Measurements from ENCODE around the gene PGK1. TPM values are rescaled to one million over a fixed set of nuclear protein-coding genes. Genes with fewer than 3 reads are reported as not detected.

Gene PGK1
- total and polyA plus RNA-seq, 2 donors (not counting 3 experiments of a cell fraction or from before 2014, with no cell fraction given), result 222 to 377 TPM

- no peak overlapping the region for H3K9ac ChIP-seq (replicated peaks; ENCODE audit: extremely low read depth, insufficient read depth, low read length)
- intact Hi-C loops (cut with micrococcal nuclease), result no loop called here
- FAIRE-seq (no peak), DNase-seq (ENCODE audit: low read depth, low spot score) (no peak)
- BruUV-seq (replicated peaks), result no TSS peak
- H3K4me2 ChIP-seq (ENCODE audit: insufficient read depth, low read length), result no peak overlapping the region
- H3K27ac ChIP-seq (ENCODE audit: insufficient read depth, low read depth, low read length), result no peak overlapping the region
- no peaks in the 10 kb centered on the region for H3K4me1 ChIP-seq (ENCODE audit: control insufficient read depth, extremely low read depth, insufficient read depth, low read length)
- no peaks in the 10 kb centered on the region for H3K27me3 ChIP-seq (ENCODE audit: control insufficient read depth in 2 of 2, insufficient read depth in 2 of 2, low read length in 2 of 2)
- H3K4me3 ChIP-seq (replicated peaks in 1 of 3; ENCODE audit: insufficient read depth in 1 of 3, low read depth in 1 of 3, low read length in 3 of 3), result no peak overlapping the region
- H4K20me1 ChIP-seq (replicated peaks; ENCODE audit: control insufficient read depth, extremely low read depth, insufficient read depth, low read length), result no peaks in the 10 kb centered on the region
- H2AFZ ChIP-seq (ENCODE audit: low read depth, low read length), result no peak overlapping the region
- POLR2A ChIA-PET, result no interaction called here
- no peaks in the 10 kb centered on the region for H3K9me1 ChIP-seq (replicated peaks; ENCODE audit: control insufficient read depth, extremely low read depth, insufficient read depth, low read length)
- H3K79me2 ChIP-seq (ENCODE audit: control insufficient read depth, insufficient read depth, low read length), result no peaks in the 10 kb centered on the region
- TF ChIP-seq EZH2 (IDR thresholded peaks at IDR 0.05; ENCODE audit: borderline replicate concordance, low read depth, low read length, severe bottlenecking) (no peak), GATA2 (IDR thresholded peaks at IDR 0.05; ENCODE audit: insufficient read depth, insufficient read length, low read depth, low read length) (no peak), FOS (IDR thresholded peaks at IDR 0.05; ENCODE audit: borderline replicate concordance, insufficient read depth, low read length) (no peak), POLR2AphosphoS5 (IDR thresholded peaks at IDR 0.05; ENCODE audit: insufficient read depth, low read depth, low read length) (no peak), JUN (IDR thresholded peaks at IDR 0.05; ENCODE audit: borderline replicate concordance, insufficient read depth, insufficient read length, low read depth) (no peak), POLR2A (IDR thresholded peaks at IDR 0.05; ENCODE audit: low read depth, low read length) (no peak), MYC (IDR thresholded peaks at IDR 0.05; ENCODE audit: low read depth, low read length) (no peak)
- TF ChIP-seq, protein P1, sequence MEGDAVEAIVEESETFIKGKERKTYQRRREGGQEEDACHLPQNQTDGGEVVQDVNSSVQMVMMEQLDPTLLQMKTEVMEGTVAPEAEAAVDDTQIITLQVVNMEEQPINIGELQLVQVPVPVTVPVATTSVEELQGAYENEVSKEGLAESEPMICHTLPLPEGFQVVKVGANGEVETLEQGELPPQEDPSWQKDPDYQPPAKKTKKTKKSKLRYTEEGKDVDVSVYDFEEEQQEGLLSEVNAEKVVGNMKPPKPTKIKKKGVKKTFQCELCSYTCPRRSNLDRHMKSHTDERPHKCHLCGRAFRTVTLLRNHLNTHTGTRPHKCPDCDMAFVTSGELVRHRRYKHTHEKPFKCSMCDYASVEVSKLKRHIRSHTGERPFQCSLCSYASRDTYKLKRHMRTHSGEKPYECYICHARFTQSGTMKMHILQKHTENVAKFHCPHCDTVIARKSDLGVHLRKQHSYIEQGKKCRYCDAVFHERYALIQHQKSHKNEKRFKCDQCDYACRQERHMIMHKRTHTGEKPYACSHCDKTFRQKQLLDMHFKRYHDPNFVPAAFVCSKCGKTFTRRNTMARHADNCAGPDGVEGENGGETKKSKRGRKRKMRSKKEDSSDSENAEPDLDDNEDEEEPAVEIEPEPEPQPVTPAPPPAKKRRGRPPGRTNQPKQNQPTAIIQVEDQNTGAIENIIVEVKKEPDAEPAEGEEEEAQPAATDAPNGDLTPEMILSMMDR (IDR thresholded peaks at IDR 0.05; ENCODE audit: extremely low read depth in 1 of 2, insufficient read depth in 1 of 2, low read depth in 1 of 2, low read length in 2 of 2), result no peak
- TF ChIP-seq, protein P2, sequence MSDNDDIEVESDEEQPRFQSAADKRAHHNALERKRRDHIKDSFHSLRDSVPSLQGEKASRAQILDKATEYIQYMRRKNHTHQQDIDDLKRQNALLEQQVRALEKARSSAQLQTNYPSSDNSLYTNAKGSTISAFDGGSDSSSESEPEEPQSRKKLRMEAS (IDR thresholded peaks at IDR 0.05; ENCODE audit: insufficient read depth, insufficient read length), result no peak
- H3K9me3 ChIP-seq (replicated peaks; ENCODE audit: control insufficient read depth, insufficient read depth, low read length), result no peaks in the 10 kb centered on the region
- H3K36me3 ChIP-seq (ENCODE audit: control insufficient read depth in 2 of 2, extremely low read depth in 1 of 2, insufficient read depth in 2 of 2, low read length in 2 of 2), result no peaks in the 10 kb centered on the region
- dilution Hi-C loops (cut with MboI; ENCODE audit: extremely low pct_ligation_motif_present, low sequenced_read_pairs), result no loop called here
- CTCF ChIA-PET, result no interaction called here
Observed at GRCh38 chrX:78165425-78165824, 61.4 kb downstream of the PGK1 start.

Data from endothelial cell of umbilical vein (primary cell).